H1 (cell line): ENCODE measurements around the gene NELL1. TPM values are rescaled to one million over a fixed set of nuclear protein-coding genes. Genes with fewer than 3 reads are reported as not detected.

Experiments
- CTCF ChIA-PET: fragments of 300-600 bp; sonication (Branson Sonifier 250); formaldehyde crosslinking; loops from one replicate; lab custom pipeline; 2021; ENCODE audit not compliant: partially characterized antibody; lab: Charles Lee
- POLR2A ChIA-PET: fragments of 300-600 bp; sonication (Branson Sonifier 250); formaldehyde crosslinking; loops from one replicate; lab custom pipeline; 2021; ENCODE audit warnings: inconsistent platforms; ENCODE audit not compliant: partially characterized antibody; lab: Charles Lee
- DNase-seq, 2 experiments: peaks; one replicate each; pipeline versions ENCODE4 v3.0.0 to v3.0.0-alpha.2; 2010 to 2022; ENCODE audit warnings: low spot score in 2 of 2, low read depth in 1 of 2, mixed read lengths in 1 of 2
- FAIRE-seq: peaks from 2 replicates; lab custom pipeline; 2011; peaks lifted over from hg19 to GRCh38; lab: Jason Lieb, UNC
- H2AFZ ChIP-seq: 2 replicates; pipeline ENCODE4 v1.8.1; 2012; ENCODE audit warnings: low read length, inconsistent platforms
- H2AK5ac ChIP-seq: 2 replicates; pipeline ENCODE4 v1.6.1; 2013; ENCODE audit warnings: low read depth, low read length
- H2BK120ac ChIP-seq: replicated peaks from 2 replicates; pipeline ENCODE3; 2013; ENCODE audit warnings: low read depth, low read length, inconsistent platforms
- H2BK12ac ChIP-seq: 2 replicates; pipeline ENCODE4 v1.6.1; 2013; ENCODE audit warnings: low read depth, low read length
- H2BK15ac ChIP-seq: 2 replicates; pipeline ENCODE4 v1.6.1; 2013; ENCODE audit warnings: low read length
- H2BK20ac ChIP-seq: 2 replicates; pipeline ENCODE4 v1.6.1; 2013; ENCODE audit warnings: low read length
- H2BK5ac ChIP-seq: 2 replicates; pipeline ENCODE4 v1.6.1; 2013; ENCODE audit warnings: low read depth, low read length
- H3K14ac ChIP-seq: 2 replicates; pipeline ENCODE4 v1.6.1; 2013; ENCODE audit warnings: inconsistent platforms; ENCODE audit not compliant: insufficient read length
- H3K18ac ChIP-seq: 2 replicates; pipeline ENCODE4 v1.6.1; 2013; ENCODE audit warnings: low read length; ENCODE audit errors: extremely low read depth
- H3K23ac ChIP-seq: 2 replicates; pipeline ENCODE4 v1.6.1; 2013; ENCODE audit warnings: inconsistent platforms; ENCODE audit not compliant: insufficient read length
- H3K23me2 ChIP-seq: 2 replicates; pipeline ENCODE4 v1.6.1; 2013; ENCODE audit warnings: low read depth, low read length
- H3K27ac ChIP-seq: 2 replicates; pipeline ENCODE4 v1.6.1; 2011; ENCODE audit warnings: low read depth, low read length, inconsistent platforms
- H3K27me3 ChIP-seq, 4 experiments: replicated peaks in 1 of 4; 1 replicate in 1 of 4; 2 replicates in 3 of 4; pipeline versions ENCODE4 v1.6.1 to v1.8.1; 2011 to 2013; ENCODE audit warnings: low read length in 3 of 4, mild to moderate bottlenecking in 3 of 4, inconsistent platforms in 2 of 4, mixed read lengths in 2 of 4, moderate library complexity in 1 of 4; ENCODE audit not compliant: control insufficient read depth in 3 of 4, insufficient read depth in 3 of 4; ENCODE audit errors: extremely low read depth in 1 of 4
- H3K36me3 ChIP-seq, 4 experiments: 2 replicates each; pipeline versions ENCODE4 v1.6.1 to v1.8.1; 2011 to 2013; ENCODE audit warnings: mild to moderate bottlenecking in 4 of 4, low read length in 3 of 4, moderate library complexity in 2 of 4, control low read depth in 1 of 4, inconsistent platforms in 1 of 4; ENCODE audit not compliant: insufficient read depth in 4 of 4, control insufficient read depth in 2 of 4
- H3K4ac ChIP-seq: replicated peaks from 2 replicates; pipeline ENCODE3; 2013; ENCODE audit warnings: low read length, low read depth, mixed read lengths, inconsistent platforms; ENCODE audit not compliant: insufficient read length
- H3K4me1 ChIP-seq, 4 experiments: replicated peaks in 1 of 4; 1 replicate in 1 of 4; 2 replicates in 3 of 4; pipeline versions ENCODE4 v1.6.1 to v1.8.1; 2011 to 2013; ENCODE audit warnings: low read length in 3 of 4, inconsistent platforms in 2 of 4, mixed read lengths in 1 of 4; ENCODE audit not compliant: insufficient read depth in 4 of 4, control insufficient read depth in 3 of 4
- H3K4me2 ChIP-seq, 2 experiments: 2 replicates each; pipeline versions ENCODE4 v1.6.1 to v1.8.1; 2011 to 2013; ENCODE audit warnings: low read depth in 2 of 2, low read length in 2 of 2, control low read depth in 1 of 2, inconsistent platforms in 1 of 2, mild to moderate bottlenecking in 1 of 2; ENCODE audit not compliant: insufficient read depth in 1 of 2
- H3K4me3 ChIP-seq, 4 experiments: fragments of 200-600, 300-600 bp in 1 of 4; sonication (generic), shearing (Covaris generic), sonication (Bioruptor Twin) in 1 of 4; 2 replicates each; pipeline versions ENCODE4 v1.5.1 to v1.8.1; 2011 to 2016; ENCODE audit warnings: low read length in 4 of 4, low read depth in 3 of 4, control low read depth in 2 of 4, inconsistent platforms in 2 of 4, mild to moderate bottlenecking in 2 of 4, mixed read lengths in 1 of 4, moderate library complexity in 1 of 4; ENCODE audit not compliant: insufficient read depth in 2 of 4; ENCODE audit errors: extremely low read depth in 1 of 4
- H3K56ac ChIP-seq: replicated peaks from 2 replicates; pipeline ENCODE3; 2013; ENCODE audit warnings: low read depth, mild to moderate bottlenecking, mixed read lengths, low read length, inconsistent platforms; ENCODE audit not compliant: insufficient read length
- H3K79me1 ChIP-seq: 2 replicates; pipeline ENCODE4 v1.6.1; 2013; ENCODE audit warnings: low read depth, low read length, control low read depth
- H3K79me2 ChIP-seq, 2 experiments: 2 replicates each; pipeline versions ENCODE4 v1.6.1 to v1.8.1; 2012 to 2013; ENCODE audit warnings: low read length in 2 of 2, mild to moderate bottlenecking in 2 of 2, inconsistent platforms in 1 of 2; ENCODE audit not compliant: insufficient read depth in 2 of 2, control insufficient read depth in 1 of 2
- H3K9ac ChIP-seq, 4 experiments: replicated peaks in 1 of 4; 1 replicate in 1 of 4; 2 replicates in 3 of 4; pipeline versions ENCODE4 v1.6.1 to v1.8.1; 2011 to 2013; ENCODE audit warnings: low read depth in 3 of 4, low read length in 3 of 4, control low read depth in 2 of 4, mild to moderate bottlenecking in 2 of 4, moderate library complexity in 2 of 4, inconsistent platforms in 1 of 4; ENCODE audit errors: extremely low read depth in 1 of 4
- H3K9me3 ChIP-seq, 2 experiments: 2 replicates each; pipeline versions ENCODE4 v1.6.1 to v1.8.1; 2012 to 2013; ENCODE audit warnings: mild to moderate bottlenecking in 2 of 2, moderate library complexity in 2 of 2, control low read depth in 1 of 2, inconsistent platforms in 1 of 2, low read depth in 1 of 2, low read length in 1 of 2, mixed read lengths in 1 of 2; ENCODE audit not compliant: insufficient read depth in 2 of 2
- H4K20me1 ChIP-seq, 2 experiments: replicated peaks in 1 of 2; 2 replicates each; pipeline versions ENCODE3 to v1.8.1; 2011 to 2013; ENCODE audit warnings: inconsistent platforms in 2 of 2, low read length in 2 of 2, mild to moderate bottlenecking in 1 of 2; ENCODE audit not compliant: insufficient read depth in 2 of 2, control insufficient read depth in 1 of 2
- H4K5ac ChIP-seq: 2 replicates; pipeline ENCODE4 v1.6.1; 2013; ENCODE audit warnings: low read length, low read depth, mixed read lengths, inconsistent platforms; ENCODE audit not compliant: insufficient read length
- H4K8ac ChIP-seq: 2 replicates; pipeline ENCODE4 v1.8.0; 2013; ENCODE audit warnings: mild to moderate bottlenecking, moderate library complexity, low read length, inconsistent platforms; ENCODE audit not compliant: insufficient read depth; ENCODE audit errors: extremely low read depth
- H4K91ac ChIP-seq: replicated peaks from 2 replicates; pipeline ENCODE3; 2013; ENCODE audit warnings: low read length, mixed read lengths, inconsistent platforms; ENCODE audit not compliant: insufficient read length
- ASH2L ChIP-seq: fragments of 200-600, 300-600 bp; sonication (generic); IDR thresholded peaks from one replicate; pipeline ENCODE4 v1.7.1; 2017; ENCODE audit warnings: low read length
- BCL11A ChIP-seq, 2 experiments: IDR thresholded peaks; one replicate each; pipeline ENCODE4 v1.6.1; 2011; ENCODE audit warnings: low read depth in 2 of 2, low read length in 2 of 2, mild to moderate bottlenecking in 2 of 2
- EGR1 ChIP-seq: IDR thresholded peaks from 2 replicates; pipeline ENCODE4 v1.6.1; 2011; ENCODE audit warnings: low read depth, low read length, borderline replicate concordance
- GABPA ChIP-seq: IDR thresholded peaks from 2 replicates; pipeline ENCODE4 v1.6.1; 2011; ENCODE audit warnings: mild to moderate bottlenecking, low read length, moderate library complexity, borderline replicate concordance; ENCODE audit not compliant: insufficient read depth
- JUN ChIP-seq: IDR thresholded peaks from 2 replicates; pipeline ENCODE4 v1.6.1; 2011; ENCODE audit warnings: low read depth, mild to moderate bottlenecking, improper control_type of control experiment, low read length
- JUND ChIP-seq: IDR thresholded peaks from 2 replicates; pipeline ENCODE4 v1.6.1; 2011; ENCODE audit warnings: mild to moderate bottlenecking, improper control_type of control experiment, low read length
- KDM1A ChIP-seq: fragments of 200-600, 300-600 bp; sonication (generic); IDR thresholded peaks from 2 replicates; pipeline ENCODE4 v1.7.1; 2016; ENCODE audit warnings: mild to moderate bottlenecking, low read length, borderline replicate concordance
- SP2 ChIP-seq: IDR thresholded peaks from 2 replicates; pipeline ENCODE4 v1.6.1; 2012; ENCODE audit warnings: mild to moderate bottlenecking, low read length, inconsistent platforms
- SP4 ChIP-seq: IDR thresholded peaks from 2 replicates; pipeline ENCODE4 v1.6.1; 2012; ENCODE audit warnings: low read length, inconsistent platforms
- TAF7 ChIP-seq: optimal IDR thresholded peaks from 2 replicates; pipeline ENCODE3; 2011; ENCODE audit warnings: low read depth, mild to moderate bottlenecking, inconsistent platforms, low read length, moderate library complexity, borderline replicate concordance
- WGBS, 2 experiments: shearing (Covaris generic) in 1 of 2; methylation state at CpG; one replicate each; pipeline versions ENCODE4 v1.1.6 to v1.1.7; 2013 to 2015; ENCODE audit warnings: low lambda C conversion rate in 2 of 2, mixed read lengths in 2 of 2, inconsistent platforms in 1 of 2, low coverage in 1 of 2, missing lambda C conversion rate in 1 of 2; ENCODE audit not compliant: insufficient replicate concordance in 2 of 2, insufficient coverage in 1 of 2, insufficient read length in 1 of 2; ENCODE audit errors: extremely low coverage in 1 of 2, missing lambda C conversion rate in 1 of 2; 5-methylcytosine and 5-hydroxymethylcytosine counted together
- polyA plus RNA-seq, 7 experiments: library from polyadenylated mRNA; depleted of rRNA in 3 of 7; stranded (reverse) in 5 of 7; unstranded in 2 of 7; fragments of >200 nt in 5 of 7; fragments of 200-250 nt in 2 of 7; gene quantifications; 1 replicate in 5 of 7; 2 replicates in 1 of 7; 4 replicates in 1 of 7; pipeline versions ENCODE4 v1.2.1 to v1.2.3, GENCODE V29; 2011 to 2013; ENCODE audit warnings: missing spikeins in 2 of 7, mixed read lengths in 2 of 7
- total RNA-seq: library from RNA; stranded (reverse); fragmentation: NEBNext Ultra II Directional; extraction: Animal tissue kit (Norgen Biotek cat#: 25700); gene quantifications from 2 replicates; pipeline ENCODE4 v1.2.1, GENCODE V29; 2021

The NELL1 gene
- total and polyA plus RNA-seq, 2 of the 8 experiments (the other 6 are each of a cell fraction or from before 2014, with no cell fraction given): 0.21 TPM; not detected in 1

DNA sequence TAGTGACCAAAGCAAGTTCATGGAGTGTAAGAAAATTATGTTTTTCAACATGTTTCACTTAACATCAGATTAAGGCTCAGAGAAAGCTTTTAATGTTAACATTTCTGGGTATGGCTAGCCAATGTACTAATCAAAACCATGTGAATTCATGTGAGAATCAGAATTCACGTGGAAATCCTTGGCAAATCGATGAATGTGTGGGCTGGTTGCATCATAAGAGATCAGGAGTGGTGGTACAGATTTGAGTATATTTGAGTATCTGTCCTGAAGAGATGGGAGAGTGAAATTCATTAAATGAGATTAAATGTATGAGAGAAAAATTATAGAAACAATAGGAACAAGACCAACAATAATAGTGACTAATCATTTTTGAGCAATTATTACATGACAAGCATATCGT lies 884.9 kb downstream of the NELL1 start:
- FAIRE-seq (no peak), DNase-seq (no peak)
- H3K4me3 ChIP-seq: no peak overlapping the region
- H4K8ac ChIP-seq: no peak overlapping the region
- H3K23me2 ChIP-seq: no peaks in the 10 kb centered on the region
- no peaks in the 10 kb centered on the region for H3K36me3 ChIP-seq
- no peak overlapping the region for H2BK15ac ChIP-seq
- H3K9ac ChIP-seq: no peak overlapping the region
- H3K23ac ChIP-seq: no peak overlapping the region
- no peak overlapping the region for H2AFZ ChIP-seq
- no peak overlapping the region for H3K56ac ChIP-seq
- H3K18ac ChIP-seq: no peak overlapping the region
- ChIA-PET CTCF (no interaction called here), POLR2A (no interaction called here)
- H3K14ac ChIP-seq: no peak overlapping the region
- H4K5ac ChIP-seq: no peak overlapping the region
- no peaks in the 10 kb centered on the region for H3K79me1 ChIP-seq
- H2BK12ac ChIP-seq: no peak overlapping the region
- no peaks in the 10 kb centered on the region for H3K4me1 ChIP-seq
- H3K9me3 ChIP-seq: no peaks in the 10 kb centered on the region
- no peak overlapping the region for H3K4me2 ChIP-seq
- no peak overlapping the region for H4K91ac ChIP-seq
- no peak overlapping the region for H2BK5ac ChIP-seq
- no peak overlapping the region for H2BK120ac ChIP-seq
- TF ChIP-seq GABPA (no peak), JUND (no peak), SP2 (no peak), JUN (no peak), BCL11A (IDR thresholded peaks at IDR 0.05; ENCODE audit: low read depth in 2 of 2, low read length in 2 of 2) (no peak), SP4 (no peak), TAF7 (no peak), KDM1A (no peak), ASH2L (no peak), EGR1 (no peak)
- no peaks in the 10 kb centered on the region for H4K20me1 ChIP-seq
- no peak overlapping the region for H3K4ac ChIP-seq
- no peak overlapping the region for H2AK5ac ChIP-seq
- 91% methylated on average over 3 of the region's 3 CpGs; no CpG with 5 or more reads in 1 of the 2 experiments for WGBS, 2 experiments
- no peaks in the 10 kb centered on the region for H3K27me3 ChIP-seq
- H3K27ac ChIP-seq: no peak overlapping the region
- H2BK20ac ChIP-seq: no peak overlapping the region
- no peaks in the 10 kb centered on the region for H3K79me2 ChIP-seq
